ENCODE results near the gene FGF18.
"Not testable (repeated sequence)": the region's sequence is repeated elsewhere in the genome, so short reads cannot be mapped to it uniquely, and the experiment has no call there.

The FGF18 gene

GRCh38 chr5:171401167-171401947, 18.1 kb upstream of the FGF18 start:
- DNase-seq: no peak

GRCh38 chr5:171402751-171403150, 16.7 kb upstream of the FGF18 start:
- not testable (repeated sequence) for DNase-seq

- DNase-seq: no peak
Observed at GRCh38 chr5:171405615-171406014, 13.8 kb upstream of the FGF18 start.

- no peak for DNase-seq
Observed at GRCh38 chr5:171407234-171407633, 12.2 kb upstream of the FGF18 start.

- no peak for DNase-seq
Observed at GRCh38 chr5:171409164-171410136, 10.0 kb upstream of the FGF18 start.

- DNase-seq: no peak
Observed at GRCh38 chr5:171410181-171410580, 9.3 kb upstream of the FGF18 start.

GRCh38 chr5:171412186-171412585, 7.3 kb upstream of the FGF18 start:
- no peak for DNase-seq

- DNase-seq: no peak
Observed at GRCh38 chr5:171413153-171413910, 6.1 kb upstream of the FGF18 start.

- not testable (repeated sequence) for DNase-seq
Observed at GRCh38 chr5:171413993-171414392, 5.5 kb upstream of the FGF18 start.

- DNase-seq: no peak
Observed at GRCh38 chr5:171415115-171415730, 4.2 kb upstream of the FGF18 start.

GRCh38 chr5:171416160-171417049, 3.0 kb upstream of the FGF18 start:
- no peak for DNase-seq

GRCh38 chr5:171418316-171418981, 998 bp upstream of the FGF18 start:
- peak; percentile 27 to 52 for DNase-seq

GRCh38 chr5:171419688-171420430, 412 bp downstream of the FGF18 start:
- peak in 1 of 2 donors; percentile 25 for DNase-seq

GRCh38 chr5:171420431-171421241, 1.2 kb downstream of the FGF18 start:
- DNase-seq: no peak

- no peak for DNase-seq
Observed at GRCh38 chr5:171421331-171422262, 2.1 kb downstream of the FGF18 start.

GRCh38 chr5:171422495-171422894, 3.0 kb downstream of the FGF18 start:
- DNase-seq: no peak

- DNase-seq: no peak
Observed at GRCh38 chr5:171422902-171423663, 3.6 kb downstream of the FGF18 start.

Measured in CD4-positive, alpha-beta T cell treated with Interferon alpha-2 for 1 hour (primary cell).